ENCODE results near the gene FGF6. TPM values are rescaled to one million over a fixed set of nuclear protein-coding genes. Genes with fewer than 3 reads are reported as not detected.

The FGF6 gene
- total RNA-seq, 3 donors from 2014 or later: not detected

DNA sequence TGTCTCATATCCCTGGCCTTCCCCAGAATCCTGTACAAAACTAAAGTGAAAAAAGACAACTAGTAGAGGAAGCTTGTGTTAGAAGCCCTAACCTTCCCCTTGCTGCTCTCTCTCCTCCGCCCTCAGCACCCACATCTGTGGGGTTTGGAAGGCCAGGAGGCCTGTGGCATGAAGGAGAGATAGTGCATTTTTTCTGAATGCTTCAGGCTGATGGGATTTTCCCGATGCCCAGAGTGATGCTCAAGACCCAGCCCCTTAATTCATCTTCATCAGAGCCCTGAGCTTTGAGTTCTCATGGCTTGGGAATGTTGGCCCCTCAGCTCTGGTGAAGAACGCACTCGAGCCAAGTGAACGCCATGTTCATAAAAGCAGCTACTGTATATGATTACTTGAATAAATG lies 5.9 kb downstream of the FGF6 start:
- ATAC-seq: no peak
- no peaks in the 10 kb centered on the region for H3K9me3 ChIP-seq
- intact Hi-C loops (cut with DNase I, micrococcal nuclease): no loop called here
- no peak overlapping the region for H3K4me3 ChIP-seq
- DNase-seq: no peak
- no peaks in the 10 kb centered on the region for H3K4me1 ChIP-seq (ENCODE audit: low read depth)
- TF ChIP-seq, protein P1, sequence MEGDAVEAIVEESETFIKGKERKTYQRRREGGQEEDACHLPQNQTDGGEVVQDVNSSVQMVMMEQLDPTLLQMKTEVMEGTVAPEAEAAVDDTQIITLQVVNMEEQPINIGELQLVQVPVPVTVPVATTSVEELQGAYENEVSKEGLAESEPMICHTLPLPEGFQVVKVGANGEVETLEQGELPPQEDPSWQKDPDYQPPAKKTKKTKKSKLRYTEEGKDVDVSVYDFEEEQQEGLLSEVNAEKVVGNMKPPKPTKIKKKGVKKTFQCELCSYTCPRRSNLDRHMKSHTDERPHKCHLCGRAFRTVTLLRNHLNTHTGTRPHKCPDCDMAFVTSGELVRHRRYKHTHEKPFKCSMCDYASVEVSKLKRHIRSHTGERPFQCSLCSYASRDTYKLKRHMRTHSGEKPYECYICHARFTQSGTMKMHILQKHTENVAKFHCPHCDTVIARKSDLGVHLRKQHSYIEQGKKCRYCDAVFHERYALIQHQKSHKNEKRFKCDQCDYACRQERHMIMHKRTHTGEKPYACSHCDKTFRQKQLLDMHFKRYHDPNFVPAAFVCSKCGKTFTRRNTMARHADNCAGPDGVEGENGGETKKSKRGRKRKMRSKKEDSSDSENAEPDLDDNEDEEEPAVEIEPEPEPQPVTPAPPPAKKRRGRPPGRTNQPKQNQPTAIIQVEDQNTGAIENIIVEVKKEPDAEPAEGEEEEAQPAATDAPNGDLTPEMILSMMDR (IDR thresholded peaks at IDR 0.05): no peak
- no peaks in the 10 kb centered on the region for H3K36me3 ChIP-seq (ENCODE audit: low read depth)

DNA sequence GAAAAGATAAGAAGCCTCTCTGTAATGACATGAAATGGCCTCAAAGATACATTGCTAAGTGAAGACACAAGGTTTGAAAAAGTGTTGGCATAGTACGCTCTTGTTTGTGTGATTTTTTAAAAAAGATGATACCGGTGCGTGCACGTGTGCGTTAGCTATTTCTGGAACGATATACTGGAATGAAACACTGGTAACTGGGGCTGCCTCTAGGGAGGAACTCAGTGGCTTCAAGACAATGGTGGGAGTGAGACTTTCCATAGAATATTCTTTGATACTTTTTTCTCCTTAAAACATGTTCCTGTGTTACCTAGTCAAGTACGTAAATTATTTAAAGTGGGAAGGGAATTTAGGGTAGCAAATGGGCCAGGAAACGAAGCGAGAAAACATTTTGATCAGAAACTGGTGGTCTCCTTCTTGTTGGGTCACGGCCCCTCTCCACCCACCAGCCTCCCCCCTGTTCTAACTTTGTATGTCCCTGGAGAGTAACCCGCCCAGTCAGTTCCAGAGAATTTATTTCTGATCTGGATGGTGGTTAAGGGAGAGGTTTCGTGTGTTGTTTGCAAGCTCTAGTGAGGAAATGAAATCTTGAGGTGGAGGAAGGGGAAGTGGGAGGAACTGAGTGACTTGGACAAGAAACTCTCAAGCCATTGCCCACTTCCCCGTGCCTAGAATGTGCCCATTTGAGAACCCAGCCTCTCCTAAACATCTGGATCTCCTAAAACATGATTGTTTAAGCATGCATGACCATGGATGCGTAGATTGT lies 6.6 kb downstream of the FGF6 start:
- ATAC-seq (no peak), DNase-seq (no peak)
- H3K36me3 ChIP-seq (ENCODE audit: low read depth): no peaks in the 10 kb centered on the region
- TF ChIP-seq, protein P1 (IDR thresholded peaks at IDR 0.05): no peak
- no peaks in the 10 kb centered on the region for H3K9me3 ChIP-seq
- intact Hi-C loops (cut with DNase I, micrococcal nuclease): no loop called here
- no peaks in the 10 kb centered on the region for H3K4me1 ChIP-seq (ENCODE audit: low read depth)
- H3K4me3 ChIP-seq: no peak overlapping the region

DNA sequence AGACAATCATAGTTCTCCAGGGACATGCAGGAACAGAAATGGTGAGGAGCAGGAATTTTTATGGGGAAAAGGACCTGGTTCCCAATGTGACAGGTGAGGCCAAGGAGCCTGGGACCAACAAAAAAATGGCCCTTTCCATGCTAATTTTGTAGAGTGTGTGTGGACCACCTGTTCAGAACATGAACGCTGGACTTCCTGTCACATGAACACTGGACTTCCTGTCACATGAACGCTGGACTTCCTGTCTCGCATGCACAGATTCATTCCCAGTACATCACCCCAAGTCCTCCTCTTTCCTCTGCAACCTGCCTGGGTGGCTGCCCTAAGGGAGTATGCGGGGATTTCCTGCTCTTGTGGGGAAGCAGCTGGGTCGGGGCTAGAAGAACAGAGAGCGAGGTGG lies 10.1 kb downstream of the FGF6 start:
- Histone ChIP-seq H3K4me1 (ENCODE audit: low read depth) (no peaks in the 10 kb centered on the region), H3K36me3 (ENCODE audit: low read depth) (no peaks in the 10 kb centered on the region), H3K4me3 (no peak overlapping the region), H3K9me3 (no peaks in the 10 kb centered on the region)
- intact Hi-C loops (cut with DNase I, micrococcal nuclease): no loop called here
- TF ChIP-seq, protein P1 (IDR thresholded peaks at IDR 0.05): no peak
- DNase-seq (no peak), ATAC-seq (no peak)

DNA sequence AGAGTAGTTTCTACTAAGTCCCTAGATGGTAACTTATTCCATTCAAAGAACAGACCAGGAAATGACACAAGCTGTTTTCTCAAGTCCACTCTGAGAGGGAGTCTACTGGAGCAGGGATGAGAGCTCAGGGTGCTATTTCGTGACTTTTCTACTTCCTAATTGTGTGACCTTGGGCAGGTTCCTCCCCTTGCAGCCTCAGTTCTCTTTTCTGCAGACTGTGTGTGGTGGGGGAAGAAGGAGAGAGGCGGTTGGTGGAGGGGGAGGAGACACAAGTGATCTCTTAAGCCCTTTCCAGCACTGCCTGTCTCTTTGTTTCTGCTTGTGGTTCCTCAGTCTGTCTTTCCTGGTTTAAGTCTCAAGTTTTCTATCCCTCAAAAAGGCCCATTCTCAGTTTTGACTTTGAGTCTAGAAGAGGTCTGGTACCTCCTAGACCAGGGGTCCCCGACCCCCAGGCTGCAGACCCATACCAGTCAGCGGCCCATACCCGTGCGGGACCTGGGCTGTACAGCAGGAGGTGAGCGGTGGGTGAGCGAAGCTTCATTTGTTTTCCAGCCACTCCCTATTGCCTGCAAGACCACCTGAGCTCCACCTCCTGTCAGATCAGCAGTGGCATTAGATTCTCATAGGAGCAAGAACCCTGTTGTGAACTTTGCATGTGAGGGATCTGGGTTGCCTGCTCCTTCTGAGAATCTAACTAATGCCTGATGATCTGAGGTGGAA lies 10.7 kb downstream of the FGF6 start:
- Histone ChIP-seq H3K4me3 (no peak overlapping the region), H3K36me3 (ENCODE audit: low read depth) (no peaks in the 10 kb centered on the region), H3K9me3 (no peaks in the 10 kb centered on the region), H3K4me1 (ENCODE audit: low read depth) (no peaks in the 10 kb centered on the region)
- TF ChIP-seq, protein P1 (IDR thresholded peaks at IDR 0.05): no peak
- DNase-seq: no peak
- no peak for ATAC-seq
- intact Hi-C loops (cut with DNase I, micrococcal nuclease): no loop called here

DNA sequence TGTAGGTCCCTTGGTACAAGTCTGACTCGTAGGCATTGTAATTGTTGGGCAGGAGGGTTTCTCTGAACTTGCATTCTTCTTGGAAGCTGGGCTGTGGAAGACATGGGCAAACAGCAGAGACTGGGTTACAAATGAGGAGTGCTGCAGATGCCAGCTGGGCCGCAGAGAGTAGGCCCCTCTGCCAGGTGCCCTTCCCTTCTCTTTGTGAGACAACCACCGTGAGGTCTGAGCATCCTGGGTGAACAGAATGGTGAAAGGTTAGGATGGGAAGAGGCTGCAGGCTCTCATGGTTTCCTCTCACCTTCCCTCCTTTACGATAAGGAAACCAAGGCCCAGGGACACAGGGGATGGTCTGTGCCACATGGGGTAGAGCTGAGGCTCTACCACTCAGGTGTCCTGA lies 11.3 kb downstream of the FGF6 start:
- TF ChIP-seq, protein P1 (IDR thresholded peaks at IDR 0.05): no peak
- H3K4me3 ChIP-seq: no peak overlapping the region
- H3K36me3 ChIP-seq (ENCODE audit: low read depth): no peaks in the 10 kb centered on the region
- H3K4me1 ChIP-seq (ENCODE audit: low read depth): no peaks in the 10 kb centered on the region
- DNase-seq (no peak), ATAC-seq (no peak)
- no peaks in the 10 kb centered on the region for H3K9me3 ChIP-seq
- intact Hi-C loops (cut with DNase I, micrococcal nuclease): no loop called here

All from mucosa of descending colon (tissue), 3 donors.